ENCODE data around the gene GLRA1. TPM values are rescaled to one million over a fixed set of nuclear protein-coding genes. Genes with fewer than 3 reads are reported as not detected.

GLRA1 gene
- total RNA-seq, 3 donors from 2014 or later (not counting 1 experiment from before 2014, with no cell fraction given): not detected

- TF ChIP-seq CTCF (IDR thresholded peaks at IDR 0.05): no peak
- Mint-ChIP-seq H3K4me3 (no peak overlapping the region), H3K9me3 (no peaks in the 10 kb centered on the region), H3K27ac (peak overlapping the region; percentile 11 to 17), H3K36me3 (peaks cover 29% of the 10 kb centered on the region), H3K27me3 (ENCODE audit: low read depth in 2 of 2) (no peaks in the 10 kb centered on the region), H3K4me1 (peaks cover 6 to 26% of the 10 kb centered on the region in 2 donors)
- intact Hi-C loops (cut with micrococcal nuclease): no loop called here
- peaks cover 71% of the 10 kb centered on the region for H3K36me3 ChIP-seq (ENCODE audit: control insufficient read depth, insufficient read depth, low read length)
- no peak overlapping the region for H3K4me3 ChIP-seq (ENCODE audit: low read length)
- H3K27me3 ChIP-seq (ENCODE audit: control insufficient read depth, insufficient read depth, low read length): no peaks in the 10 kb centered on the region
- 100% methylated on average over 3 of the region's 4 CpGs for WGBS (ENCODE audit: insufficient coverage)
- H3K4me1 ChIP-seq (ENCODE audit: control insufficient read depth, insufficient read depth, low read length): no peaks in the 10 kb centered on the region
- ATAC-seq: no peak
- no peak for DNase-seq
- H3K9me3 ChIP-seq (ENCODE audit: control insufficient read depth, insufficient read depth, low read length): no peaks in the 10 kb centered on the region
- H3K27ac ChIP-seq (ENCODE audit: low read length): no peak overlapping the region
Observed at GRCh38 chr5:151808451-151809169, 116.0 kb downstream of the GLRA1 start.

- Histone ChIP-seq H3K36me3 (ENCODE audit: control insufficient read depth, insufficient read depth, low read length) (peaks cover 76% of the 10 kb centered on the region), H3K4me3 (ENCODE audit: low read length) (no peak overlapping the region), H3K4me1 (ENCODE audit: control insufficient read depth, insufficient read depth, low read length) (no peaks in the 10 kb centered on the region), H3K27me3 (ENCODE audit: control insufficient read depth, insufficient read depth, low read length) (no peaks in the 10 kb centered on the region), H3K9me3 (ENCODE audit: control insufficient read depth, insufficient read depth, low read length) (no peaks in the 10 kb centered on the region), H3K27ac (ENCODE audit: low read length) (no peak overlapping the region)
- WGBS (ENCODE audit: insufficient coverage): 96% methylated on average over 3 of the region's 3 CpGs
- H3K4me3 Mint-ChIP-seq: no peak overlapping the region
- no peaks in the 10 kb centered on the region for H3K27me3 Mint-ChIP-seq (ENCODE audit: low read depth in 2 of 2)
- ATAC-seq (no peak), DNase-seq (no peak)
- H3K4me1 Mint-ChIP-seq: peaks cover 6 to 15% of the 10 kb centered on the region in 2 donors
- peak overlapping the region; percentile 21 to 62 for H3K27ac Mint-ChIP-seq
- H3K9me3 Mint-ChIP-seq: no peaks in the 10 kb centered on the region
- TF ChIP-seq CTCF (IDR thresholded peaks at IDR 0.05): no peak
- H3K36me3 Mint-ChIP-seq: peaks cover 13% of the 10 kb centered on the region
- intact Hi-C loops (cut with micrococcal nuclease): no loop called here
Observed at GRCh38 chr5:151805414-151806223, 119.0 kb downstream of the GLRA1 start.

- no peak overlapping the region for H3K4me3 Mint-ChIP-seq
- ATAC-seq (peak in 1 of 3 donors; percentile 54), DNase-seq (peak in 1 of 2 donors; percentile 13)
- Histone ChIP-seq H3K27ac (ENCODE audit: low read length) (no peak overlapping the region), H3K4me1 (ENCODE audit: control insufficient read depth, insufficient read depth, low read length) (no peaks in the 10 kb centered on the region), H3K27me3 (ENCODE audit: control insufficient read depth, insufficient read depth, low read length) (no peaks in the 10 kb centered on the region), H3K9me3 (ENCODE audit: control insufficient read depth, insufficient read depth, low read length) (no peaks in the 10 kb centered on the region), H3K4me3 (ENCODE audit: low read length) (no peak overlapping the region), H3K36me3 (ENCODE audit: control insufficient read depth, insufficient read depth, low read length) (peaks cover 88% of the 10 kb centered on the region)
- intact Hi-C loops (cut with micrococcal nuclease): no loop called here
- H3K9me3 Mint-ChIP-seq: no peaks in the 10 kb centered on the region
- peaks cover 9 to 14% of the 10 kb centered on the region in 2 donors for H3K4me1 Mint-ChIP-seq
- WGBS (ENCODE audit: insufficient coverage): 67% methylated on average over 2 of the region's 2 CpGs
- TF ChIP-seq CTCF (IDR thresholded peaks at IDR 0.05): no peak
- H3K36me3 Mint-ChIP-seq: peaks cover 20% of the 10 kb centered on the region
- no peaks in the 10 kb centered on the region for H3K27me3 Mint-ChIP-seq (ENCODE audit: low read depth in 2 of 2)
- H3K27ac Mint-ChIP-seq: peak overlapping the region; percentile 21 to 54
Observed at GRCh38 chr5:151800532-151800931, 124.1 kb downstream of the GLRA1 start.
